DND-41 (cell line): ENCODE results near the gene PMEPA1.

ENCODE experiments used
- ATAC-seq: fragments of 200-7000 bp; cut with Tn5 transposase; 3 replicates; pipeline ENCODE4 v1.9.1; 2021; ENCODE audit warnings: low read depth; ENCODE audit not compliant: insufficient read depth
- DNase-seq: peaks from one replicate; pipeline ENCODE4 v3.0.0-alpha.2; 2020
- H2AFZ ChIP-seq: 2 replicates; pipeline ENCODE4 v1.6.0; 2012; ENCODE audit warnings: low read depth, low read length
- H3K27ac ChIP-seq: 2 replicates; pipeline ENCODE4 v1.5.1; 2012; ENCODE audit warnings: low read length, inconsistent platforms
- H3K27me3 ChIP-seq: fragments of 200-600 bp; sonication (generic); 2 replicates; pipeline ENCODE4 v1.6.0; 2012; ENCODE audit warnings: low read length, mild to moderate bottlenecking, inconsistent platforms; ENCODE audit not compliant: insufficient read depth, poor library complexity
- H3K36me3 ChIP-seq: 2 replicates; pipeline ENCODE4 v1.5.1; 2012; ENCODE audit warnings: low read length, inconsistent platforms; ENCODE audit not compliant: insufficient read depth
- H3K4me1 ChIP-seq: 2 replicates; pipeline ENCODE4 v1.5.1; 2012; ENCODE audit warnings: mild to moderate bottlenecking, low read length; ENCODE audit not compliant: insufficient read depth
- H3K4me2 ChIP-seq: 2 replicates; pipeline ENCODE4 v1.6.0; 2012; ENCODE audit warnings: mild to moderate bottlenecking, moderate library complexity, low read length, inconsistent platforms; ENCODE audit not compliant: insufficient read depth
- H3K4me3 ChIP-seq, 2 experiments: fragments of 200-600 bp in 1 of 2; shearing (Covaris generic) in 1 of 2; 2 replicates each; pipeline ENCODE4 v1.5.1; 2012 to 2016; ENCODE audit warnings: inconsistent platforms in 2 of 2, low read length in 2 of 2, mild to moderate bottlenecking in 2 of 2, low read depth in 1 of 2, moderate library complexity in 1 of 2
- H3K79me2 ChIP-seq: 2 replicates; pipeline ENCODE4 v1.6.0; 2012; ENCODE audit warnings: low read length, inconsistent platforms; ENCODE audit not compliant: insufficient read depth
- H3K9ac ChIP-seq: 2 replicates; pipeline ENCODE4 v1.6.0; 2012; ENCODE audit warnings: low read depth, mild to moderate bottlenecking, inconsistent platforms, low read length, moderate library complexity
- H3K9me3 ChIP-seq: 2 replicates; pipeline ENCODE4 v1.5.1; 2012; ENCODE audit warnings: low read length, moderate library complexity, mild to moderate bottlenecking, inconsistent platforms; ENCODE audit not compliant: insufficient read depth, severe bottlenecking
- H4K20me1 ChIP-seq: 2 replicates; pipeline ENCODE4 v1.6.0; 2012; ENCODE audit warnings: low read length; ENCODE audit not compliant: insufficient read depth
- CTCF ChIP-seq: IDR thresholded peaks from 2 replicates; pipeline ENCODE4 v1.5.1; 2012; ENCODE audit warnings: borderline replicate concordance, low read length, moderate library complexity, mild to moderate bottlenecking; ENCODE audit not compliant: poor library complexity, severe bottlenecking; ENCODE audit errors: extremely low read depth
- EZH2 ChIP-seq: IDR thresholded peaks from 3 replicates; pipeline ENCODE4 v1.6.1; 2012; ENCODE audit warnings: borderline replicate concordance, low read depth, mild to moderate bottlenecking, moderate library complexity, low read length, inconsistent platforms; ENCODE audit not compliant: severe bottlenecking

The PMEPA1 gene

GRCh38 chr20:57692393-57692792 lies 17.4 kb downstream of the PMEPA1 start:
- Histone ChIP-seq H3K4me2 (no peak overlapping the region), H3K4me1 (no peaks in the 10 kb centered on the region), H3K27me3 (peaks cover 32% of the 10 kb centered on the region), H4K20me1 (peaks cover 7% of the 10 kb centered on the region; the same call in 1 of the 2 replicates), H3K4me3 (no peak overlapping the region), H3K27ac (no peak overlapping the region), H3K36me3 (no peaks in the 10 kb centered on the region), H2AFZ (no peak overlapping the region), H3K9ac (no peak overlapping the region), H3K9me3 (no peaks in the 10 kb centered on the region), H3K79me2 (no peaks in the 10 kb centered on the region)
- ATAC-seq = no peak
- TF ChIP-seq EZH2 (no peak), CTCF (no peak)
- DNase-seq = no peak

- ATAC-seq (no peak), DNase-seq (no peak)
- Histone ChIP-seq H3K4me2 (no peak overlapping the region), H3K4me3 (no peak overlapping the region), H3K27ac (no peak overlapping the region), H3K9me3 (no peaks in the 10 kb centered on the region), H2AFZ (no peak overlapping the region), H3K79me2 (no peaks in the 10 kb centered on the region), H3K9ac (no peak overlapping the region), H3K4me1 (no peaks in the 10 kb centered on the region), H3K36me3 (no peaks in the 10 kb centered on the region), H4K20me1 (peaks cover 11% of the 10 kb centered on the region), H3K27me3 (peaks cover 28% of the 10 kb centered on the region)
- TF ChIP-seq EZH2 = no peak
- no peak for TF ChIP-seq CTCF
These were observed 18.1 kb downstream of the PMEPA1 start for GRCh38 chr20:57691699-57692098.

GRCh38 chr20:57690525-57690924 lies 19.3 kb downstream of the PMEPA1 start:
- peaks cover 14% of the 10 kb centered on the region for H4K20me1 ChIP-seq
- no peaks in the 10 kb centered on the region for H3K9me3 ChIP-seq
- DNase-seq (no peak), ATAC-seq (no peak)
- no peak overlapping the region for H3K9ac ChIP-seq
- no peak overlapping the region for H2AFZ ChIP-seq
- H3K4me2 ChIP-seq = no peak overlapping the region
- peaks cover 29% of the 10 kb centered on the region for H3K27me3 ChIP-seq
- H3K79me2 ChIP-seq = no peaks in the 10 kb centered on the region
- H3K4me3 ChIP-seq = no peak overlapping the region
- TF ChIP-seq CTCF (no peak), EZH2 (no peak)
- no peak overlapping the region for H3K27ac ChIP-seq
- no peaks in the 10 kb centered on the region for H3K4me1 ChIP-seq
- H3K36me3 ChIP-seq = no peaks in the 10 kb centered on the region

- peaks cover 26% of the 10 kb centered on the region for H3K27me3 ChIP-seq
- no peak overlapping the region for H3K4me2 ChIP-seq
- no peaks in the 10 kb centered on the region for H3K4me1 ChIP-seq
- no peak overlapping the region for H3K27ac ChIP-seq
- no peak for DNase-seq
- H3K9ac ChIP-seq = no peak overlapping the region
- no peak overlapping the region for H3K4me3 ChIP-seq
- H3K9me3 ChIP-seq = no peaks in the 10 kb centered on the region
- no peak overlapping the region for H2AFZ ChIP-seq
- H3K36me3 ChIP-seq = no peaks in the 10 kb centered on the region
- TF ChIP-seq CTCF (no peak), EZH2 (no peak)
- H4K20me1 ChIP-seq = peaks cover 14% of the 10 kb centered on the region
- no peak for ATAC-seq
- no peaks in the 10 kb centered on the region for H3K79me2 ChIP-seq
These were observed 19.9 kb downstream of the PMEPA1 start for GRCh38 chr20:57689745-57690481.
